Body of pancreas (tissue), 4 donors: ENCODE measurements around the gene MAP4K5.

Experiments
- POLR2A ChIP-seq, 3 donors: fragments of 450-650 bp; IDR thresholded peaks; one replicate each; pipeline ENCODE4 v1.6.1; 2016; ENCODE audit warnings: antibody characterized with exemption in 3 of 3, mild to moderate bottlenecking in 2 of 3
- TF ChIP-seq, protein P1 (sequence below), 7 experiments: fragments of 450-650 bp in 4 of 7; fragments of 200-600 bp in 3 of 7; sonication (generic) in 3 of 7; IDR thresholded peaks; one replicate each; pipeline ENCODE4 v1.5.1; 2016 to 2019; ENCODE audit warnings: antibody characterized with exemption in 7 of 7

GRCh38 chr14:50528000-50528399 is 4.4 kb downstream of the MAP4K5 start:
- TF ChIP-seq, protein P1, sequence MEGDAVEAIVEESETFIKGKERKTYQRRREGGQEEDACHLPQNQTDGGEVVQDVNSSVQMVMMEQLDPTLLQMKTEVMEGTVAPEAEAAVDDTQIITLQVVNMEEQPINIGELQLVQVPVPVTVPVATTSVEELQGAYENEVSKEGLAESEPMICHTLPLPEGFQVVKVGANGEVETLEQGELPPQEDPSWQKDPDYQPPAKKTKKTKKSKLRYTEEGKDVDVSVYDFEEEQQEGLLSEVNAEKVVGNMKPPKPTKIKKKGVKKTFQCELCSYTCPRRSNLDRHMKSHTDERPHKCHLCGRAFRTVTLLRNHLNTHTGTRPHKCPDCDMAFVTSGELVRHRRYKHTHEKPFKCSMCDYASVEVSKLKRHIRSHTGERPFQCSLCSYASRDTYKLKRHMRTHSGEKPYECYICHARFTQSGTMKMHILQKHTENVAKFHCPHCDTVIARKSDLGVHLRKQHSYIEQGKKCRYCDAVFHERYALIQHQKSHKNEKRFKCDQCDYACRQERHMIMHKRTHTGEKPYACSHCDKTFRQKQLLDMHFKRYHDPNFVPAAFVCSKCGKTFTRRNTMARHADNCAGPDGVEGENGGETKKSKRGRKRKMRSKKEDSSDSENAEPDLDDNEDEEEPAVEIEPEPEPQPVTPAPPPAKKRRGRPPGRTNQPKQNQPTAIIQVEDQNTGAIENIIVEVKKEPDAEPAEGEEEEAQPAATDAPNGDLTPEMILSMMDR (IDR thresholded peaks at IDR 0.05): no peak
- TF ChIP-seq POLR2A (IDR thresholded peaks at IDR 0.05): no peak
